PC-3 (cell line): Measurements from ENCODE around the gene GALNTL6. TPM values are rescaled to one million over a fixed set of nuclear protein-coding genes. Genes with fewer than 3 reads are reported as not detected.

Source experiments
- ATAC-seq: fragments of 200-7000 bp; cut with Tn5 transposase; 2 replicates; pipeline ENCODE4 v1.9.1; 2020; ENCODE audit warnings: mild to moderate bottlenecking, moderate library complexity
- BruUV-seq: library from RNA; stranded (reverse); fragments of 400-500 nt; replicated peaks from 2 replicates; lab custom pipeline; 2021; lab: Mats Ljungman, UMichigan
- CTCF ChIA-PET: fragments of 300-600 bp; sonication (Branson Sonifier 250); formaldehyde crosslinking; loops from one replicate; lab custom pipeline; 2022; ENCODE audit warnings: antibody characterized with exemption; lab: Charles Lee
- POLR2A ChIA-PET: fragments of 300-600 bp; sonication (Branson Sonifier 250); formaldehyde crosslinking; loops from one replicate; lab custom pipeline; 2022; ENCODE audit warnings: antibody characterized with exemption; ENCODE audit not compliant: unreplicated experiment; lab: Charles Lee
- DNase-seq: peaks from one replicate; pipeline ENCODE4 v3.0.0-alpha.2; 2015
- H2AFZ ChIP-seq: fragments of 300-600 bp; sonication (generic); 2 replicates; pipeline ENCODE4 v1.6.0; 2016; ENCODE audit warnings: antibody characterized with exemption, low read length
- H3F3A ChIP-seq: fragments of 300-600 bp; sonication (generic); one replicate; pipeline ENCODE4 v1.6.0; 2017; ENCODE audit warnings: antibody characterized with exemption, low read length, control low read depth, mild to moderate bottlenecking; ENCODE audit not compliant: unreplicated experiment
- H3K27ac ChIP-seq: fragments of 300-600 bp; sonication (generic); 2 replicates; pipeline ENCODE4 v1.5.1; 2016; ENCODE audit warnings: mild to moderate bottlenecking, low read length
- H3K27me3 ChIP-seq: fragments of 300-600 bp; sonication (generic); 2 replicates; pipeline ENCODE4 v1.6.1; 2016; ENCODE audit warnings: low read length, mixed read lengths
- H3K36me3 ChIP-seq: fragments of 300-600 bp; sonication (generic); 2 replicates; pipeline ENCODE4 v1.6.1; 2016; ENCODE audit warnings: low read depth, mixed run types, low read length, mixed read lengths
- H3K4me1 ChIP-seq: fragments of 300-600 bp; sonication (generic); 2 replicates; pipeline ENCODE4 v1.5.1; 2016; ENCODE audit warnings: low read length; ENCODE audit not compliant: insufficient read depth
- H3K4me2 ChIP-seq: fragments of 300-600 bp; sonication (generic); 2 replicates; pipeline ENCODE4 v1.6.0; 2016; ENCODE audit warnings: low read length
- H3K4me3 ChIP-seq: fragments of 300-600 bp; sonication (generic); 2 replicates; pipeline ENCODE4 v1.5.1; 2016; ENCODE audit warnings: mild to moderate bottlenecking, low read length, mixed read lengths
- H3K79me2 ChIP-seq: fragments of 300-600 bp; sonication (generic); 2 replicates; pipeline ENCODE4 v1.6.1; 2017; ENCODE audit warnings: low read length, mixed read lengths
- H3K9ac ChIP-seq: fragments of 300-600 bp; sonication (generic); 2 replicates; pipeline ENCODE4 v1.6.0; 2016; ENCODE audit warnings: mild to moderate bottlenecking, low read length
- H3K9me2 ChIP-seq: fragments of 300-600 bp; sonication (generic); replicated peaks from 2 replicates; pipeline ENCODE4 v1.6.1; 2016; ENCODE audit warnings: mixed run types, low read length, mixed read lengths
- H3K9me3 ChIP-seq: fragments of 300-600 bp; sonication (generic); 2 replicates; pipeline ENCODE4 v1.6.1; 2016; ENCODE audit warnings: low read length, mixed read lengths
- H4K20me1 ChIP-seq: fragments of 300-600 bp; sonication (generic); 2 replicates; pipeline ENCODE4 v1.6.1; 2016; ENCODE audit warnings: low read length, mixed read lengths
- CTCF ChIP-seq: fragments of 300-600 bp; sonication (generic); conservative IDR thresholded peaks from 2 replicates; pipeline ENCODE4 v1.5.1; 2017; ENCODE audit warnings: antibody characterized with exemption, low read depth, mild to moderate bottlenecking, low read length
- EZH2 ChIP-seq: fragments of 300-600 bp; sonication (generic); IDR thresholded peaks from one replicate; pipeline ENCODE4 v1.6.1; 2017; ENCODE audit warnings: antibody characterized with exemption, mild to moderate bottlenecking, low read length; ENCODE audit not compliant: unreplicated experiment
- EZH2phosphoT487 ChIP-seq: fragments of 300-600 bp; sonication (generic); IDR thresholded peaks from 2 replicates; pipeline ENCODE4 v1.6.1; 2018; ENCODE audit warnings: mild to moderate bottlenecking, antibody characterized with exemption, low read length, borderline replicate concordance
- intact Hi-C: fragments of 100-400 bp; cut with micrococcal nuclease; formaldehyde crosslinking; loops from 2 replicates; pipeline ENCODE4 v1.9.0; 2023
- total RNA-seq: library from RNA; depleted of rRNA; stranded (reverse); fragments of >200 nt; gene quantifications from 2 replicates; pipeline ENCODE4 v1.2.3, GENCODE V29; 2014

The GALNTL6 gene
- total RNA-seq, 1 experiment from 2014 or later, result not detected

- no TSS peak for BruUV-seq
- DNase-seq, result no peak
Measured at GRCh38 chr4:172040766-172041165, 227.6 kb downstream of the GALNTL6 start.

GRCh38 chr4:172042714-172043114 is 229.5 kb downstream of the GALNTL6 start:
- ChIA-PET POLR2A (no interaction called here), CTCF (no interaction called here)
- no peak overlapping the region for H3K9ac ChIP-seq
- H3K9me3 ChIP-seq, result no peaks in the 10 kb centered on the region
- no peaks in the 10 kb centered on the region for H3K27me3 ChIP-seq
- no peak overlapping the region for H3K4me3 ChIP-seq
- H3K79me2 ChIP-seq, result no peaks in the 10 kb centered on the region
- no peak for TF ChIP-seq EZH2phosphoT487
- TF ChIP-seq EZH2, result no peak
- TF ChIP-seq CTCF, result no peak
- no peak overlapping the region for H3K4me2 ChIP-seq
- no peaks in the 10 kb centered on the region for H3K36me3 ChIP-seq
- no peaks in the 10 kb centered on the region for H4K20me1 ChIP-seq
- H3K4me1 ChIP-seq, result no peaks in the 10 kb centered on the region
- no peaks in the 10 kb centered on the region for H3F3A ChIP-seq
- BruUV-seq, result no TSS peak
- no peaks in the 10 kb centered on the region for H3K9me2 ChIP-seq
- no peak overlapping the region for H2AFZ ChIP-seq
- DNase-seq (peak; percentile 53), ATAC-seq (no peak)
- no peak overlapping the region for H3K27ac ChIP-seq
- intact Hi-C loops, result no loop called here

More at GRCh38 chr4:172040766-172041165, 227.6 kb downstream of the GALNTL6 start:
- Histone ChIP-seq H3F3A (no peaks in the 10 kb centered on the region), H3K27me3 (no peaks in the 10 kb centered on the region), H3K9me3 (no peaks in the 10 kb centered on the region), H3K9me2 (no peaks in the 10 kb centered on the region), H4K20me1 (no peaks in the 10 kb centered on the region), H3K4me3 (no peak overlapping the region), H3K4me2 (no peak overlapping the region), H3K36me3 (no peaks in the 10 kb centered on the region), H3K4me1 (no peaks in the 10 kb centered on the region), H3K9ac (no peak overlapping the region), H3K79me2 (no peaks in the 10 kb centered on the region), H2AFZ (no peak overlapping the region), H3K27ac (no peak overlapping the region)
- POLR2A ChIA-PET, result no interaction called here
- CTCF ChIA-PET, result no interaction called here
- intact Hi-C loops, result no loop called here
- ATAC-seq, result no peak
- TF ChIP-seq CTCF (no peak), EZH2phosphoT487 (no peak), EZH2 (no peak)

- intact Hi-C loops, result no loop called here
- no TSS peak for BruUV-seq
Measured at GRCh38 chr4:172045981-172046380, 232.8 kb downstream of the GALNTL6 start.

More at GRCh38 chr4:172045981-172046380, 232.8 kb downstream of the GALNTL6 start:
- Histone ChIP-seq H3K36me3 (no peaks in the 10 kb centered on the region), H3K79me2 (no peaks in the 10 kb centered on the region), H3K9me3 (no peaks in the 10 kb centered on the region), H2AFZ (no peak overlapping the region), H3K4me3 (no peak overlapping the region), H3F3A (no peaks in the 10 kb centered on the region), H3K4me2 (no peak overlapping the region), H3K9ac (no peak overlapping the region), H3K9me2 (no peaks in the 10 kb centered on the region), H3K4me1 (no peaks in the 10 kb centered on the region), H4K20me1 (no peaks in the 10 kb centered on the region), H3K27ac (no peak overlapping the region), H3K27me3 (no peaks in the 10 kb centered on the region)
- POLR2A ChIA-PET, result no interaction called here
- DNase-seq, result no peak
- CTCF ChIA-PET, result no interaction called here
- no peak for ATAC-seq
- TF ChIP-seq EZH2phosphoT487 (no peak), CTCF (no peak), EZH2 (no peak)
